Heart right ventricle (tissue), 16 donors: ENCODE results near the gene CCSER1. TPM values are rescaled to one million over a fixed set of nuclear protein-coding genes. Genes with fewer than 3 reads are reported as not detected.

Experiments used
- ATAC-seq, 8 donors: fragments of 200-7000 bp; cut with Tn5 transposase; one replicate each; pipeline ENCODE4 v1.9.1; 2020; ENCODE audit warnings: mild to moderate bottlenecking in 8 of 8, moderate library complexity in 8 of 8, moderate number of reproducible peaks in 1 of 8
- DNase-seq, 2 donors: peaks; one replicate each; pipeline ENCODE4 v3.0.0-alpha.2; 2020
- H3K27ac ChIP-seq, 10 donors: fragments of 200-600 bp; sonication (generic) in 2 of 10; one replicate each; pipeline versions ENCODE4 v1.5.0 to v1.8.0; 2020 to 2022; ENCODE audit warnings: mild to moderate bottlenecking in 3 of 10
- H3K27me3 ChIP-seq, 7 donors: fragments of 200-600 bp; one replicate each; pipeline ENCODE4 v1.8.0; 2021 to 2022; ENCODE audit warnings: mild to moderate bottlenecking in 2 of 7
- H3K36me3 ChIP-seq, 9 donors: fragments of 200-600 bp; sonication (generic) in 1 of 9; one replicate each; pipeline versions ENCODE4 v1.5.0 to v1.8.0; 2020 to 2022; ENCODE audit warnings: mild to moderate bottlenecking in 2 of 9
- H3K4me1 ChIP-seq, 9 donors: fragments of 200-600 bp; sonication (generic) in 1 of 9; one replicate each; pipeline versions ENCODE4 v1.5.0 to v1.8.0; 2020 to 2022; ENCODE audit warnings: mild to moderate bottlenecking in 4 of 9
- H3K4me3 ChIP-seq, 10 donors: fragments of 200-600 bp; sonication (generic) in 2 of 10; one replicate each; pipeline versions ENCODE4 v1.5.0 to v1.8.0; 2020 to 2022; ENCODE audit warnings: mild to moderate bottlenecking in 7 of 10, moderate library complexity in 2 of 10
- H3K9me3 ChIP-seq, 11 donors: fragments of 200-600 bp in 10 of 11; sonication (generic) in 2 of 11; one replicate each; pipeline versions ENCODE4 v1.5.0 to v1.8.0; 2013 to 2022; ENCODE audit warnings: mild to moderate bottlenecking in 2 of 11, control low read depth in 1 of 11, moderate library complexity in 1 of 11
- CTCF ChIP-seq, 9 donors: fragments of 200-600 bp; sonication (generic) in 2 of 9; IDR thresholded peaks; one replicate each; pipeline versions ENCODE4 v1.5.0 to v1.8.0; 2021 to 2022; ENCODE audit warnings: antibody characterized with exemption in 9 of 9, mild to moderate bottlenecking in 5 of 9, moderate library complexity in 1 of 9
- WGBS, 2 donors: extraction: QIAGEN DNeasy Blood & Tissue Kit; methylation state at CpG; one replicate each; pipeline ENCODE4 v1.1.7; 2013; ENCODE audit warnings: inconsistent platforms in 1 of 2; 5-methylcytosine and 5-hydroxymethylcytosine counted together
- intact Hi-C, 10 donors: fragments of 100-400 bp; cut with DNase I; formaldehyde crosslinking; loops; one replicate each; pipeline versions ENCODE4 v1.11.1 to v1.14.2; 2022
- polyA plus RNA-seq, 2 donors: library from polyadenylated mRNA; stranded (reverse); fragments of 200-250 nt; gene quantifications; one replicate each; pipeline ENCODE4 v1.2.3, GENCODE V29; 2013
- total RNA-seq, 10 donors: library from RNA; stranded (reverse); fragmentation: NEBNext Ultra II Directional in 3 of 10; extraction: Animal tissue kit (Norgen Biotek cat#: 25700) in 3 of 10; gene quantifications; one replicate each; pipeline versions ENCODE4 v1.2.1 to v1.2.4, GENCODE V29; 2021 to 2023
- donor health status: Arrhythmogenic right ventricular cardiomyopathy.
- donor health status: ischemic (EF 13 %, LVEDD 7.1; RV severe dilation, severe dysfunction).
- donor health status: healthy with polysubstance abuse.
- donor health status: DM: no; HTN: yes; CAD: no.
- donor health status: DM: no; HTN: no; CAD: no.
- donor health status: ischemic (EF 25% LVEDD 6.9; RV normal size, moderate dysfunction).
- donor health status: ischemic (EF 25% LVEDD 5.7; RV mildly dilated, moderate dysfunction).
- donor health status: healthy.
- donor health status: DM: yes; HTN: yes; CAD: no.
- donor health status: Ischemic cardiomyopathy.
- donor health status: ischemic (EF 35%, LVEDD 5.7; RV mildly dilated, moderate dysfunction).
- donor health status: nonischemic (EF 11% LVEDD 7.7; RV severe dilation, severe dysfunction).
- donor health status: DM: yes; HTN: yes; CAD: no.
- donor health status: PGD.
- donor health status: ischemic (EF 29% LVEDD 5.4; RV normal size, mild dysfunction).
- donor health status: nonischemic (EF 23%, LVEDD 6.1; RV moderate dilation, normal function).

The CCSER1 gene
- total and polyA plus RNA-seq, 12 donors = 1.5 to 16.4 (median 12.0) TPM

GRCh38 chr4:90290345-90290744, 163.2 kb downstream of the CCSER1 start:
- no peaks in the 10 kb centered on the region for H3K36me3 ChIP-seq
- no peak for DNase-seq
- no peaks in the 10 kb centered on the region for H3K9me3 ChIP-seq
- no peak for ATAC-seq
- TF ChIP-seq CTCF (IDR thresholded peaks at IDR 0.05) = no peak
- WGBS, 2 donors = 78 to 83% methylated on average over 4 of the region's 4 CpGs
- no peaks in the 10 kb centered on the region for H3K27me3 ChIP-seq
- intact Hi-C loops = loop anchor here in 6 of 10 donors (2.0 to 10.0 kb wide), 6 partner anchors 163 to 346 kb away; partner anchors contain the start of gene CCSER1 (in 2 of the 6)
- H3K4me3 ChIP-seq = no peak overlapping the region
- no peaks in the 10 kb centered on the region for H3K4me1 ChIP-seq
- no peak overlapping the region for H3K27ac ChIP-seq

GRCh38 chr4:90292438-90292837, 165.2 kb downstream of the CCSER1 start:
- Histone ChIP-seq H3K27me3 (no peaks in the 10 kb centered on the region), H3K36me3 (no peaks in the 10 kb centered on the region), H3K4me3 (no peak overlapping the region), H3K9me3 (peaks cover 0 to 7% (median 0%) of the 10 kb centered on the region in 11 donors), H3K27ac (no peak overlapping the region), H3K4me1 (no peaks in the 10 kb centered on the region)
- intact Hi-C loops = loop anchor here in 6 of 10 donors (2.0 to 10.0 kb wide), 6 partner anchors 165 to 348 kb away; partner anchors contain the start of gene CCSER1 (in 2 of the 6)
- no peak for TF ChIP-seq CTCF (IDR thresholded peaks at IDR 0.05)
- no peak for DNase-seq
- no peak for ATAC-seq

- no peaks in the 10 kb centered on the region for H3K27me3 ChIP-seq
- intact Hi-C loops = loop anchor here in 6 of 10 donors (2.0 to 10.0 kb wide), 6 partner anchors 166 to 349 kb away; partner anchors contain the start of gene CCSER1 (in 2 of the 6)
- DNase-seq = no peak
- peaks cover 0 to 7% (median 0%) of the 10 kb centered on the region in 11 donors for H3K9me3 ChIP-seq
- WGBS, 2 donors = 32 to 35% methylated on average over 2 of the region's 2 CpGs
- TF ChIP-seq CTCF (IDR thresholded peaks at IDR 0.05) = peak in 8 of 9 donors; percentile 26 to 73 (median 64)
- H3K27ac ChIP-seq = no peak overlapping the region
- no peaks in the 10 kb centered on the region for H3K4me1 ChIP-seq
- no peak for ATAC-seq
- H3K36me3 ChIP-seq = no peaks in the 10 kb centered on the region
- no peak overlapping the region for H3K4me3 ChIP-seq
These were observed 166.1 kb downstream of the CCSER1 start for GRCh38 chr4:90293320-90293719.

GRCh38 chr4:90299373-90299772, 172.2 kb downstream of the CCSER1 start:
- 74 to 78% methylated on average over 1 of the region's 1 CpG for WGBS, 2 donors
- intact Hi-C loops = loop anchor here in 3 of 10 donors (10.0 kb wide), 3 partner anchors 175 to 355 kb away; partner anchors contain the start of gene CCSER1 (in 1 of the 3)
- no peak for TF ChIP-seq CTCF (IDR thresholded peaks at IDR 0.05)

More at GRCh38 chr4:90299373-90299772, 172.2 kb downstream of the CCSER1 start:
- Histone ChIP-seq H3K4me3 (no peak overlapping the region), H3K4me1 (no peaks in the 10 kb centered on the region), H3K36me3 (no peaks in the 10 kb centered on the region), H3K27me3 (no peaks in the 10 kb centered on the region), H3K27ac (no peak overlapping the region), H3K9me3 (peaks cover 0 to 16% (median 0%) of the 10 kb centered on the region in 11 donors)
- ATAC-seq = no peak
- DNase-seq = no peak
